B cell (primary cell): ENCODE measurements around the gene CHPF2. TPM values are rescaled to one million over a fixed set of nuclear protein-coding genes. Genes with fewer than 3 reads are reported as not detected.

Source experiments
- ATAC-seq: fragments of 200-7000 bp; cut with Tn5 transposase; one replicate; pipeline ENCODE4 v1.10.0; 2021; ENCODE audit warnings: low read depth, mild to moderate bottlenecking, moderate number of reproducible peaks, moderate library complexity
- CTCF ChIA-PET: fragments of 350-600 bp; sonication (Branson Sonifier 250); formaldehyde crosslinking; loops from one replicate; lab custom pipeline; 2021; ENCODE audit warnings: antibody characterized with exemption, inconsistent platforms; lab: Charles Lee
- POLR2A ChIA-PET: fragments of 350-600 bp; sonication (Branson Sonifier 250); formaldehyde crosslinking; loops from one replicate; lab custom pipeline; 2021; ENCODE audit warnings: antibody characterized with exemption; lab: Charles Lee
- DNase-seq: peaks from one replicate; pipeline ENCODE4 v3.0.0; 2013
- H2AFZ ChIP-seq: 2 replicates; pipeline ENCODE4 v1.6.1; 2012; ENCODE audit warnings: mild to moderate bottlenecking, low read depth, low read length; ENCODE audit not compliant: insufficient read depth, poor library complexity, severe bottlenecking
- H3K27ac ChIP-seq, 2 donors: 1 replicate in 1 of 2; 2 replicates in 1 of 2; pipeline ENCODE4 v1.5.1; 2012 to 2013; ENCODE audit warnings: low read length in 2 of 2, mild to moderate bottlenecking in 2 of 2, moderate library complexity in 1 of 2
- H3K27me3 ChIP-seq, 4 experiments: fragments of 200-600 bp in 1 of 4; sonication (generic) in 1 of 4; replicated peaks in 1 of 4; 1 replicate in 2 of 4; 2 replicates in 2 of 4; pipeline versions ENCODE4 v1.6.1 to v1.7.0; 2013 to 2016; ENCODE audit warnings: low read length in 3 of 4, mild to moderate bottlenecking in 2 of 4, mixed read lengths in 1 of 4, moderate library complexity in 1 of 4; ENCODE audit not compliant: insufficient read depth in 4 of 4, control insufficient read depth in 3 of 4; ENCODE audit errors: control extremely low read depth in 1 of 4
- H3K36me3 ChIP-seq, 2 experiments: replicated peaks in 1 of 2; 1 replicate in 1 of 2; 2 replicates in 1 of 2; pipeline versions ENCODE4 v1.6.1 to v1.7.1; 2013; ENCODE audit warnings: low read length in 1 of 2; ENCODE audit not compliant: insufficient read depth in 2 of 2, control insufficient read depth in 1 of 2; ENCODE audit errors: control extremely low read depth in 1 of 2, extremely low read depth in 1 of 2
- H3K4me1 ChIP-seq, 2 donors: fragments of 200-600 bp in 1 of 2; sonication (generic) in 1 of 2; 1 replicate in 1 of 2; 2 replicates in 1 of 2; pipeline versions ENCODE4 v1.5.1 to v1.6.1; 2013 to 2017; ENCODE audit warnings: low read length in 2 of 2; ENCODE audit not compliant: control insufficient read depth in 2 of 2, insufficient read depth in 2 of 2
- H3K4me2 ChIP-seq: replicated peaks from 2 replicates; pipeline ENCODE3; 2012; ENCODE audit warnings: mild to moderate bottlenecking, low read depth, low read length; ENCODE audit not compliant: poor library complexity, severe bottlenecking
- H3K4me3 ChIP-seq, 5 experiments: fragments of 200-600 bp in 1 of 5; sonication (generic) in 1 of 5; 1 replicate in 3 of 5; 2 replicates in 2 of 5; pipeline versions ENCODE4 v1.5.1 to v1.7.0; 2011 to 2016; ENCODE audit warnings: low read length in 4 of 5, mild to moderate bottlenecking in 4 of 5, low read depth in 2 of 5, control low read depth in 1 of 5, moderate library complexity in 1 of 5; ENCODE audit not compliant: insufficient read depth in 1 of 5; ENCODE audit errors: control extremely low read depth in 1 of 5, extremely low read depth in 1 of 5
- H3K79me2 ChIP-seq: fragments of 200-600 bp; sonication (generic); one replicate; pipeline ENCODE4 v1.6.0; 2016; ENCODE audit warnings: low read length; ENCODE audit not compliant: control insufficient read depth, insufficient read depth
- H3K9ac ChIP-seq: fragments of 200-600 bp; sonication (generic); 2 replicates; pipeline ENCODE4 v1.6.1; 2017; ENCODE audit warnings: mild to moderate bottlenecking, low read length, moderate library complexity
- H3K9me3 ChIP-seq, 3 donors: one replicate each; pipeline versions ENCODE4 v1.6.1 to v1.7.1; 2013; ENCODE audit warnings: low read length in 2 of 3; ENCODE audit not compliant: control insufficient read depth in 2 of 3, insufficient read depth in 1 of 3; ENCODE audit errors: control extremely low read depth in 1 of 3
- H4K20me1 ChIP-seq: 2 replicates; pipeline ENCODE4 v1.6.0; 2012; ENCODE audit warnings: mild to moderate bottlenecking, low read length; ENCODE audit not compliant: insufficient read depth, control insufficient read depth, poor library complexity, severe bottlenecking
- H3K27ac Mint-ChIP-seq: one replicate; pipeline ENCODE4 v1.8.0; 2021; ENCODE audit warnings: mixed read lengths
- H3K27me3 Mint-ChIP-seq: one replicate; pipeline ENCODE4 v1.8.0; 2021; ENCODE audit warnings: mixed read lengths
- H3K4me1 Mint-ChIP-seq: one replicate; pipeline ENCODE4 v1.8.0; 2021; ENCODE audit warnings: mixed read lengths
- H3K4me3 Mint-ChIP-seq: one replicate; pipeline ENCODE4 v1.8.0; 2021; ENCODE audit warnings: mixed read lengths
- H3K9me3 Mint-ChIP-seq: one replicate; pipeline ENCODE4 v1.8.0; 2022; ENCODE audit warnings: mixed read lengths; ENCODE audit not compliant: insufficient read depth
- EZH2 ChIP-seq: IDR thresholded peaks from 2 replicates; pipeline ENCODE4 v1.6.1; 2012; ENCODE audit warnings: borderline replicate concordance, low read depth, mild to moderate bottlenecking, moderate library complexity, low read length; ENCODE audit not compliant: insufficient read depth, poor library complexity, severe bottlenecking
- WGBS: methylation state at CpG from one replicate; pipeline ENCODE4 v1.1.5; 2013; ENCODE audit warnings: missing lambda C conversion rate; ENCODE audit not compliant: insufficient coverage; 5-methylcytosine and 5-hydroxymethylcytosine counted together
- intact Hi-C: fragments of 100-400 bp; cut with micrococcal nuclease; formaldehyde crosslinking; loops from one replicate; pipeline ENCODE4 v1.10.0; 2022
- polyA plus RNA-seq: library from polyadenylated mRNA; depleted of rRNA; stranded (reverse); fragments of >200 nt; gene quantifications from 2 replicates; pipeline ENCODE4 v1.2.3, GENCODE V29; 2012
- total RNA-seq, 2 donors: library from RNA; stranded (reverse); fragments of 120-200 nt in 1 of 2; gene quantifications; 1 replicate in 1 of 2; 2 replicates in 1 of 2; pipeline versions ENCODE4 v1.2.3 to v1.2.4, GENCODE V29; 2013 to 2022
- TF ChIP-seq, protein P1 (sequence below): fragments of 200-600 bp; IDR thresholded peaks from one replicate; pipeline ENCODE4 v1.8.0; 2022; ENCODE audit warnings: antibody characterized with exemption, mild to moderate bottlenecking

CHPF2 gene
- total and polyA plus RNA-seq, 2 donors (not counting 1 experiment from before 2014, with no cell fraction given): 39.4 to 39.9 TPM

DNA sequence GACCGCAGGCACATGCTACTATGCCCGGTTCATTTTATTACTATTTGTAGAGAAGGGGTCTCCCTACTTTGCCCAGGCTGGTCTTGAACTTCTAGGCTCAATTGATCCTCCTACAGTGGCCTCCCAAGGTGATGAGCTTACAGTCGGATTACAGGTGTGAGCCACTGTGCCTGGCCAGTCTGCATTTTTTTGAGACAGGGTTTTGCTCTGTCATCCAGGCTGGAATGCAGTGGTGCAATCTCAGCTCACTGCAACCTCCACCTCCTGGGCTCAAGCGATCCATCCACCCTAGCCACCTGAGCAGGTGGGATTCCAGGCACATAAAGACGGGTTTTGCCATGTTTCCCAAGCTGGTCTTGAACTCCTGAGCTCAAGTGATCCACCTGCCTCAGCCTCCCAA, 19.7 kb upstream of the CHPF2 start:
- Histone ChIP-seq H3K4me3 (no peak overlapping the region), H2AFZ (no peak overlapping the region), H3K9ac (no peak overlapping the region), H3K27me3 (no peaks in the 10 kb centered on the region), H3K79me2 (no peaks in the 10 kb centered on the region), H3K36me3 (peaks cover 0 to 39% of the 10 kb centered on the region in 2 experiments), H3K27ac (no peak overlapping the region), H3K9me3 (no peaks in the 10 kb centered on the region), H3K4me2 (no peak overlapping the region), H3K4me1 (no peaks in the 10 kb centered on the region), H4K20me1 (no peaks in the 10 kb centered on the region)
- TF ChIP-seq EZH2: no peak
- TF ChIP-seq, protein P1, sequence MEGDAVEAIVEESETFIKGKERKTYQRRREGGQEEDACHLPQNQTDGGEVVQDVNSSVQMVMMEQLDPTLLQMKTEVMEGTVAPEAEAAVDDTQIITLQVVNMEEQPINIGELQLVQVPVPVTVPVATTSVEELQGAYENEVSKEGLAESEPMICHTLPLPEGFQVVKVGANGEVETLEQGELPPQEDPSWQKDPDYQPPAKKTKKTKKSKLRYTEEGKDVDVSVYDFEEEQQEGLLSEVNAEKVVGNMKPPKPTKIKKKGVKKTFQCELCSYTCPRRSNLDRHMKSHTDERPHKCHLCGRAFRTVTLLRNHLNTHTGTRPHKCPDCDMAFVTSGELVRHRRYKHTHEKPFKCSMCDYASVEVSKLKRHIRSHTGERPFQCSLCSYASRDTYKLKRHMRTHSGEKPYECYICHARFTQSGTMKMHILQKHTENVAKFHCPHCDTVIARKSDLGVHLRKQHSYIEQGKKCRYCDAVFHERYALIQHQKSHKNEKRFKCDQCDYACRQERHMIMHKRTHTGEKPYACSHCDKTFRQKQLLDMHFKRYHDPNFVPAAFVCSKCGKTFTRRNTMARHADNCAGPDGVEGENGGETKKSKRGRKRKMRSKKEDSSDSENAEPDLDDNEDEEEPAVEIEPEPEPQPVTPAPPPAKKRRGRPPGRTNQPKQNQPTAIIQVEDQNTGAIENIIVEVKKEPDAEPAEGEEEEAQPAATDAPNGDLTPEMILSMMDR: no peak
- DNase-seq (no peak), ATAC-seq (no peak)
- ChIA-PET CTCF (no interaction called here), POLR2A (no interaction called here)
- intact Hi-C loops: no loop called here
- Mint-ChIP-seq H3K4me3 (no peak overlapping the region), H3K4me1 (no peaks in the 10 kb centered on the region), H3K27me3 (no peaks in the 10 kb centered on the region), H3K9me3 (no peaks in the 10 kb centered on the region), H3K27ac (no peak overlapping the region)
- 95% methylated on average over 3 of the region's 5 CpGs for WGBS

DNA sequence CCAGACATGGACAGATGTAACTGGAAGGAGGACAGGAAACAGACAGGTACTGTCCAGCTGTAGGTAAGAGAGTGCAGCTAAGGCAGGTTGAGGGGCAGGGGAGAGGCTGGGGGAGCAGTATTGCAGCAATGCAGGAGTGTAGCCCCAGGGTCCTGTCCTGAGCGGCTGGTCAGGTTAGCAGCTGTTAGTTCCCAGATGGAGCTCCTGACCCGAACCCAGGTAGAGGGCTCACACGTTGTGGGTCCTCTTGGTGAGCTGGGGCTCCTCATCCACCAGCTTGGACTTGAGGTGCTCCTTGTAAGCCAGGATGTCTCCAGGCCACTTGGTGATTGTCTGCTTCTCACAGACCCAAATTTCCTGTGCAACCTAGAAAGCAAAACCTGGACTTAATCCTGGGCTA, 18.5 kb upstream of the CHPF2 start:
- DNase-seq: no peak
- H3K79me2 ChIP-seq: no peaks in the 10 kb centered on the region
- Mint-ChIP-seq H3K4me1 (no peaks in the 10 kb centered on the region), H3K4me3 (no peak overlapping the region), H3K9me3 (no peaks in the 10 kb centered on the region), H3K27ac (no peak overlapping the region), H3K27me3 (no peaks in the 10 kb centered on the region)
- no peak overlapping the region for H3K9ac ChIP-seq
- H3K4me3 ChIP-seq: no peak overlapping the region
- H3K27ac ChIP-seq: no peak overlapping the region
- intact Hi-C loops: no loop called here
- H3K9me3 ChIP-seq: no peaks in the 10 kb centered on the region
- no peak for TF ChIP-seq EZH2
- TF ChIP-seq, protein P1: no peak
- no peak for ATAC-seq
- H2AFZ ChIP-seq: no peak overlapping the region
- no peak overlapping the region for H3K4me2 ChIP-seq
- peaks cover 0 to 51% of the 10 kb centered on the region in 2 experiments for H3K36me3 ChIP-seq
- no peaks in the 10 kb centered on the region for H3K4me1 ChIP-seq
- 100% methylated on average over 3 of the region's 3 CpGs for WGBS
- ChIA-PET POLR2A (no interaction called here), CTCF (no interaction called here)
- no peaks in the 10 kb centered on the region for H4K20me1 ChIP-seq
- H3K27me3 ChIP-seq: no peaks in the 10 kb centered on the region
